IPS DF 6.9 (cell line): ENCODE data around the gene NLRC5.

Source experiments
- DNase-seq: peaks from one replicate; pipeline ENCODE4 v3.0.0-alpha.2; 2013; ENCODE audit warnings: low read depth, low spot score
- H3K27ac ChIP-seq: one replicate; pipeline ENCODE4 v1.5.1; 2013; ENCODE audit warnings: low read length, control low read depth
- H3K27me3 ChIP-seq: 2 replicates; pipeline ENCODE4 v1.6.1; 2013; ENCODE audit warnings: mild to moderate bottlenecking, low read length; ENCODE audit not compliant: control insufficient read depth, insufficient read depth
- H3K36me3 ChIP-seq: 2 replicates; pipeline ENCODE4 v1.6.1; 2013; ENCODE audit warnings: low read length; ENCODE audit not compliant: control insufficient read depth, insufficient read depth
- H3K4me1 ChIP-seq: 2 replicates; pipeline ENCODE4 v1.6.1; 2013; ENCODE audit warnings: low read length; ENCODE audit not compliant: control insufficient read depth, insufficient read depth
- H3K4me3 ChIP-seq: 2 replicates; pipeline ENCODE4 v1.5.1; 2013; ENCODE audit warnings: mild to moderate bottlenecking, low read length
- H3K9me3 ChIP-seq: 2 replicates; pipeline ENCODE4 v1.6.1; 2013; ENCODE audit warnings: low read length, inconsistent platforms; ENCODE audit not compliant: control insufficient read depth, insufficient read depth
- WGBS: extraction: QIAGEN DNeasy Blood & Tissue Kit; methylation state at CpG from one replicate; pipeline ENCODE4 v1.1.7; 2013; ENCODE audit warnings: mixed read lengths, missing lambda C conversion rate; ENCODE audit not compliant: insufficient read length, insufficient coverage; 5-methylcytosine and 5-hydroxymethylcytosine counted together

NLRC5 gene

GRCh38 chr16:57016301-57016700 lies 26.9 kb downstream of the NLRC5 start:
- WGBS: no CpG with 5 or more reads among the region's 6 CpGs
- Histone ChIP-seq H3K36me3 (no peaks in the 10 kb centered on the region), H3K4me3 (no peak overlapping the region), H3K4me1 (no peaks in the 10 kb centered on the region), H3K27ac (no peak overlapping the region), H3K9me3 (no peaks in the 10 kb centered on the region), H3K27me3 (no peaks in the 10 kb centered on the region)
- no peak for DNase-seq

GRCh38 chr16:57016831-57017230 lies 27.5 kb downstream of the NLRC5 start:
- WGBS: no CpG with 5 or more reads among the region's 6 CpGs
- Histone ChIP-seq H3K36me3 (no peaks in the 10 kb centered on the region), H3K4me3 (no peak overlapping the region), H3K9me3 (no peaks in the 10 kb centered on the region), H3K27ac (no peak overlapping the region), H3K4me1 (no peaks in the 10 kb centered on the region), H3K27me3 (no peaks in the 10 kb centered on the region)
- no peak for DNase-seq

- H3K36me3 ChIP-seq: no peaks in the 10 kb centered on the region
- H3K27ac ChIP-seq: no peak overlapping the region
- H3K9me3 ChIP-seq: no peaks in the 10 kb centered on the region
- WGBS: no CpG with 5 or more reads among the region's 1 CpG
- no peaks in the 10 kb centered on the region for H3K27me3 ChIP-seq
- no peak for DNase-seq
- no peak overlapping the region for H3K4me3 ChIP-seq
- no peaks in the 10 kb centered on the region for H3K4me1 ChIP-seq
Measured at GRCh38 chr16:57017251-57017650, 27.9 kb downstream of the NLRC5 start.

GRCh38 chr16:57019746-57020145 lies 30.4 kb downstream of the NLRC5 start:
- no CpG with 5 or more reads among the region's 2 CpGs for WGBS
- DNase-seq: no peak
- Histone ChIP-seq H3K27ac (no peak overlapping the region), H3K9me3 (no peaks in the 10 kb centered on the region), H3K27me3 (no peaks in the 10 kb centered on the region), H3K36me3 (no peaks in the 10 kb centered on the region), H3K4me3 (no peak overlapping the region), H3K4me1 (no peaks in the 10 kb centered on the region)

- Histone ChIP-seq H3K27me3 (no peaks in the 10 kb centered on the region), H3K9me3 (no peaks in the 10 kb centered on the region), H3K4me1 (no peaks in the 10 kb centered on the region), H3K4me3 (no peak overlapping the region), H3K27ac (no peak overlapping the region), H3K36me3 (no peaks in the 10 kb centered on the region)
- no peak for DNase-seq
- WGBS: no CpG with 5 or more reads among the region's 8 CpGs
Measured at GRCh38 chr16:57020651-57021050, 31.3 kb downstream of the NLRC5 start.

- no CpG with 5 or more reads among the region's 6 CpGs for WGBS
- Histone ChIP-seq H3K4me1 (no peaks in the 10 kb centered on the region), H3K4me3 (no peak overlapping the region), H3K27ac (no peak overlapping the region), H3K9me3 (no peaks in the 10 kb centered on the region), H3K27me3 (no peaks in the 10 kb centered on the region), H3K36me3 (no peaks in the 10 kb centered on the region)
- no peak for DNase-seq
Measured at GRCh38 chr16:57021757-57022156, 32.4 kb downstream of the NLRC5 start.

GRCh38 chr16:57022445-57022844 lies 33.1 kb downstream of the NLRC5 start:
- Histone ChIP-seq H3K4me1 (no peaks in the 10 kb centered on the region), H3K27me3 (no peaks in the 10 kb centered on the region), H3K4me3 (no peak overlapping the region), H3K36me3 (no peaks in the 10 kb centered on the region), H3K27ac (no peak overlapping the region), H3K9me3 (no peaks in the 10 kb centered on the region)
- WGBS: no CpG with 5 or more reads among the region's 7 CpGs
- no peak for DNase-seq

GRCh38 chr16:57023541-57024249 lies 34.3 kb downstream of the NLRC5 start:
- no peaks in the 10 kb centered on the region for H3K9me3 ChIP-seq
- no peaks in the 10 kb centered on the region for H3K27me3 ChIP-seq
- DNase-seq: no peak
- no CpG with 5 or more reads among the region's 8 CpGs for WGBS
- H3K36me3 ChIP-seq: no peaks in the 10 kb centered on the region
- no peak overlapping the region for H3K27ac ChIP-seq
- H3K4me1 ChIP-seq: no peaks in the 10 kb centered on the region
- H3K4me3 ChIP-seq: no peak overlapping the region

- Histone ChIP-seq H3K4me3 (no peak overlapping the region), H3K27ac (no peak overlapping the region), H3K27me3 (no peaks in the 10 kb centered on the region), H3K4me1 (no peaks in the 10 kb centered on the region), H3K36me3 (no peaks in the 10 kb centered on the region), H3K9me3 (no peaks in the 10 kb centered on the region)
- DNase-seq: no peak
- WGBS: no CpG with 5 or more reads among the region's 19 CpGs
Measured at GRCh38 chr16:57024894-57025680, 35.7 kb downstream of the NLRC5 start.

GRCh38 chr16:57025941-57026777 lies 36.8 kb downstream of the NLRC5 start:
- WGBS: no CpG with 5 or more reads among the region's 21 CpGs
- H3K4me3 ChIP-seq: no peak overlapping the region
- no peaks in the 10 kb centered on the region for H3K9me3 ChIP-seq
- no peak overlapping the region for H3K27ac ChIP-seq
- no peaks in the 10 kb centered on the region for H3K27me3 ChIP-seq
- no peak for DNase-seq
- no peaks in the 10 kb centered on the region for H3K4me1 ChIP-seq
- no peaks in the 10 kb centered on the region for H3K36me3 ChIP-seq
